H1 (cell line): ENCODE data around the gene PCYT1A.

Experiments
- CREB1 ChIP-seq: IDR thresholded peaks from 2 replicates; pipeline ENCODE4 v1.6.1; 2012; ENCODE audit warnings: inconsistent platforms
- CTCF ChIP-seq, 3 experiments: IDR thresholded peaks; 1 replicate in 2 of 3; 2 replicates in 1 of 3; pipeline versions ENCODE4 v1.5.1 to v1.6.1; 2011; ENCODE audit warnings: low read length in 3 of 3, mild to moderate bottlenecking in 3 of 3, inconsistent platforms in 2 of 3, low read depth in 1 of 3, moderate library complexity in 1 of 3; ENCODE audit not compliant: insufficient read depth in 1 of 3; ENCODE audit errors: control extremely low read depth in 1 of 3
- JUND ChIP-seq: IDR thresholded peaks from 2 replicates; pipeline ENCODE4 v1.6.1; 2011; ENCODE audit warnings: mild to moderate bottlenecking, improper control_type of control experiment, low read length
- POLR2AphosphoS5 ChIP-seq: IDR thresholded peaks from 2 replicates; pipeline ENCODE4 v1.6.1; 2011; ENCODE audit warnings: low read depth, low read length
- SAP30 ChIP-seq: fragments of 300-600 bp; sonication (generic); IDR thresholded peaks from 2 replicates; pipeline ENCODE4 v1.7.1; 2012; ENCODE audit warnings: low read length, moderate library complexity, mild to moderate bottlenecking, inconsistent platforms; ENCODE audit not compliant: insufficient read depth, insufficient replicate concordance
- TAF1 ChIP-seq: IDR thresholded peaks from 2 replicates; pipeline ENCODE4 v1.6.1; 2011; ENCODE audit warnings: mild to moderate bottlenecking, low read depth, low read length

GRCh38 chr3:196214783-196215441 is 72.6 kb downstream of the PCYT1A start:
- TF ChIP-seq CTCF (IDR thresholded peaks at IDR 0.05; ENCODE audit: control extremely low read depth in 1 of 3, insufficient read depth in 1 of 3, low read depth in 1 of 3, low read length in 3 of 3) (no peak), TAF1 (no peak), POLR2AphosphoS5 (no peak), CREB1 (no peak), SAP30 (no peak), JUND (no peak)
